Activated CD4-positive, alpha-beta T cell treated with anti-CD3 and anti-CD28 coated beads, Interleukin-2, amount 50 U/mL, for 48 hours (primary cell): ENCODE data around the gene GDNF.
"Not testable (repeated sequence)": the region's sequence is repeated elsewhere in the genome, so short reads cannot be mapped to it uniquely, and the experiment has no call there.

ENCODE experiments used
- DNase-seq, 2 experiments: peaks; one replicate each; pipeline ENCODE4 v3.0.0-alpha.2; 2020

GDNF gene

GRCh38 chr5:37839407-37840052 is at the start of gene GDNF:
Gene GDNF, minus strand, starts transcription at chr5:37840041. Its CDS starts 5,245 bp downstream, at chr5:37834796.
- DNase-seq, result no peak

- no peak for DNase-seq
These were observed 48.6 kb upstream of the GDNF start for GRCh38 chr5:37888476-37888875.

- no peak for DNase-seq
These were observed 46.5 kb upstream of the GDNF start for GRCh38 chr5:37886242-37886905.

GRCh38 chr5:37882636-37883035 is 42.8 kb upstream of the GDNF start:
- DNase-seq, result no peak

- no peak for DNase-seq
These were observed 41.5 kb upstream of the GDNF start for GRCh38 chr5:37881359-37881758.

- no peak for DNase-seq
These were observed 37.1 kb upstream of the GDNF start for GRCh38 chr5:37876943-37877342.

- DNase-seq, result no peak
These were observed 36.4 kb upstream of the GDNF start for GRCh38 chr5:37876245-37876644.

GRCh38 chr5:37875051-37875787 is 35.4 kb upstream of the GDNF start:
- no peak for DNase-seq

- DNase-seq, result no peak
These were observed 34.1 kb upstream of the GDNF start for GRCh38 chr5:37873988-37874387.

- no peak for DNase-seq
These were observed 31.4 kb upstream of the GDNF start for GRCh38 chr5:37871023-37871815.

- DNase-seq, result no peak
These were observed 29.4 kb upstream of the GDNF start for GRCh38 chr5:37869216-37869615.

- no peak for DNase-seq
These were observed 27.8 kb upstream of the GDNF start for GRCh38 chr5:37867654-37868053.

- not testable (repeated sequence) for DNase-seq
These were observed 23.1 kb upstream of the GDNF start for GRCh38 chr5:37862907-37863306.

- no peak for DNase-seq
These were observed 20.4 kb upstream of the GDNF start for GRCh38 chr5:37860206-37860605.

GRCh38 chr5:37859805-37860204 is 20.0 kb upstream of the GDNF start:
- DNase-seq, result no peak

GRCh38 chr5:37858250-37858649 is 18.4 kb upstream of the GDNF start:
- no peak for DNase-seq

GRCh38 chr5:37857696-37858095 is 17.9 kb upstream of the GDNF start:
- no peak for DNase-seq

GRCh38 chr5:37855438-37855837 is 15.6 kb upstream of the GDNF start:
- no peak for DNase-seq

- DNase-seq, result no peak
These were observed 11.5 kb upstream of the GDNF start for GRCh38 chr5:37851305-37851704.

- no peak for DNase-seq
These were observed 10.5 kb upstream of the GDNF start for GRCh38 chr5:37850226-37850865.

- no peak for DNase-seq
These were observed 9.8 kb upstream of the GDNF start for GRCh38 chr5:37849641-37850040.

GRCh38 chr5:37847978-37848425 is 8.2 kb upstream of the GDNF start:
- DNase-seq, result no peak
